H1 (cell line): Measurements from ENCODE around the gene GAMT. TPM values are rescaled to one million over a fixed set of nuclear protein-coding genes. Genes with fewer than 3 reads are reported as not detected.

Experiments used
- KDM1A ChIP-seq: fragments of 200-600, 300-600 bp; sonication (generic); IDR thresholded peaks from 2 replicates; pipeline ENCODE4 v1.7.1; 2016; ENCODE audit warnings: mild to moderate bottlenecking, low read length, borderline replicate concordance
- POLR2A ChIP-seq, 2 experiments: IDR thresholded peaks; 1 replicate in 1 of 2; 2 replicates in 1 of 2; pipeline ENCODE4 v1.6.1; 2011; ENCODE audit warnings: low read depth in 2 of 2, low read length in 2 of 2, mild to moderate bottlenecking in 2 of 2; ENCODE audit errors: control extremely low read depth in 1 of 2
- polyA plus RNA-seq, 7 experiments: library from polyadenylated mRNA; depleted of rRNA in 3 of 7; stranded (reverse) in 5 of 7; unstranded in 2 of 7; fragments of >200 nt in 5 of 7; fragments of 200-250 nt in 2 of 7; gene quantifications; 1 replicate in 5 of 7; 2 replicates in 1 of 7; 4 replicates in 1 of 7; pipeline versions ENCODE4 v1.2.1 to v1.2.3, GENCODE V29; 2011 to 2013; ENCODE audit warnings: missing spikeins in 2 of 7, mixed read lengths in 2 of 7
- total RNA-seq: library from RNA; stranded (reverse); fragmentation: NEBNext Ultra II Directional; extraction: Animal tissue kit (Norgen Biotek cat#: 25700); gene quantifications from 2 replicates; pipeline ENCODE4 v1.2.1, GENCODE V29; 2021
- TF ChIP-seq, protein P1 (sequence below): fragments of 300-600 bp; sonication (generic); IDR thresholded peaks from 2 replicates; pipeline ENCODE4 v1.7.1; 2012; ENCODE audit warnings: low read length, moderate library complexity, mild to moderate bottlenecking, inconsistent platforms; ENCODE audit not compliant: insufficient replicate concordance

GAMT gene
- total and polyA plus RNA-seq, 2 of the 8 experiments (the other 6 are each of a cell fraction or from before 2014, with no cell fraction given), result 17.2 to 35.6 TPM

GRCh38 chr19:1418496-1418775 is 17.1 kb upstream of the GAMT start (continued):
- TF ChIP-seq, protein P1, sequence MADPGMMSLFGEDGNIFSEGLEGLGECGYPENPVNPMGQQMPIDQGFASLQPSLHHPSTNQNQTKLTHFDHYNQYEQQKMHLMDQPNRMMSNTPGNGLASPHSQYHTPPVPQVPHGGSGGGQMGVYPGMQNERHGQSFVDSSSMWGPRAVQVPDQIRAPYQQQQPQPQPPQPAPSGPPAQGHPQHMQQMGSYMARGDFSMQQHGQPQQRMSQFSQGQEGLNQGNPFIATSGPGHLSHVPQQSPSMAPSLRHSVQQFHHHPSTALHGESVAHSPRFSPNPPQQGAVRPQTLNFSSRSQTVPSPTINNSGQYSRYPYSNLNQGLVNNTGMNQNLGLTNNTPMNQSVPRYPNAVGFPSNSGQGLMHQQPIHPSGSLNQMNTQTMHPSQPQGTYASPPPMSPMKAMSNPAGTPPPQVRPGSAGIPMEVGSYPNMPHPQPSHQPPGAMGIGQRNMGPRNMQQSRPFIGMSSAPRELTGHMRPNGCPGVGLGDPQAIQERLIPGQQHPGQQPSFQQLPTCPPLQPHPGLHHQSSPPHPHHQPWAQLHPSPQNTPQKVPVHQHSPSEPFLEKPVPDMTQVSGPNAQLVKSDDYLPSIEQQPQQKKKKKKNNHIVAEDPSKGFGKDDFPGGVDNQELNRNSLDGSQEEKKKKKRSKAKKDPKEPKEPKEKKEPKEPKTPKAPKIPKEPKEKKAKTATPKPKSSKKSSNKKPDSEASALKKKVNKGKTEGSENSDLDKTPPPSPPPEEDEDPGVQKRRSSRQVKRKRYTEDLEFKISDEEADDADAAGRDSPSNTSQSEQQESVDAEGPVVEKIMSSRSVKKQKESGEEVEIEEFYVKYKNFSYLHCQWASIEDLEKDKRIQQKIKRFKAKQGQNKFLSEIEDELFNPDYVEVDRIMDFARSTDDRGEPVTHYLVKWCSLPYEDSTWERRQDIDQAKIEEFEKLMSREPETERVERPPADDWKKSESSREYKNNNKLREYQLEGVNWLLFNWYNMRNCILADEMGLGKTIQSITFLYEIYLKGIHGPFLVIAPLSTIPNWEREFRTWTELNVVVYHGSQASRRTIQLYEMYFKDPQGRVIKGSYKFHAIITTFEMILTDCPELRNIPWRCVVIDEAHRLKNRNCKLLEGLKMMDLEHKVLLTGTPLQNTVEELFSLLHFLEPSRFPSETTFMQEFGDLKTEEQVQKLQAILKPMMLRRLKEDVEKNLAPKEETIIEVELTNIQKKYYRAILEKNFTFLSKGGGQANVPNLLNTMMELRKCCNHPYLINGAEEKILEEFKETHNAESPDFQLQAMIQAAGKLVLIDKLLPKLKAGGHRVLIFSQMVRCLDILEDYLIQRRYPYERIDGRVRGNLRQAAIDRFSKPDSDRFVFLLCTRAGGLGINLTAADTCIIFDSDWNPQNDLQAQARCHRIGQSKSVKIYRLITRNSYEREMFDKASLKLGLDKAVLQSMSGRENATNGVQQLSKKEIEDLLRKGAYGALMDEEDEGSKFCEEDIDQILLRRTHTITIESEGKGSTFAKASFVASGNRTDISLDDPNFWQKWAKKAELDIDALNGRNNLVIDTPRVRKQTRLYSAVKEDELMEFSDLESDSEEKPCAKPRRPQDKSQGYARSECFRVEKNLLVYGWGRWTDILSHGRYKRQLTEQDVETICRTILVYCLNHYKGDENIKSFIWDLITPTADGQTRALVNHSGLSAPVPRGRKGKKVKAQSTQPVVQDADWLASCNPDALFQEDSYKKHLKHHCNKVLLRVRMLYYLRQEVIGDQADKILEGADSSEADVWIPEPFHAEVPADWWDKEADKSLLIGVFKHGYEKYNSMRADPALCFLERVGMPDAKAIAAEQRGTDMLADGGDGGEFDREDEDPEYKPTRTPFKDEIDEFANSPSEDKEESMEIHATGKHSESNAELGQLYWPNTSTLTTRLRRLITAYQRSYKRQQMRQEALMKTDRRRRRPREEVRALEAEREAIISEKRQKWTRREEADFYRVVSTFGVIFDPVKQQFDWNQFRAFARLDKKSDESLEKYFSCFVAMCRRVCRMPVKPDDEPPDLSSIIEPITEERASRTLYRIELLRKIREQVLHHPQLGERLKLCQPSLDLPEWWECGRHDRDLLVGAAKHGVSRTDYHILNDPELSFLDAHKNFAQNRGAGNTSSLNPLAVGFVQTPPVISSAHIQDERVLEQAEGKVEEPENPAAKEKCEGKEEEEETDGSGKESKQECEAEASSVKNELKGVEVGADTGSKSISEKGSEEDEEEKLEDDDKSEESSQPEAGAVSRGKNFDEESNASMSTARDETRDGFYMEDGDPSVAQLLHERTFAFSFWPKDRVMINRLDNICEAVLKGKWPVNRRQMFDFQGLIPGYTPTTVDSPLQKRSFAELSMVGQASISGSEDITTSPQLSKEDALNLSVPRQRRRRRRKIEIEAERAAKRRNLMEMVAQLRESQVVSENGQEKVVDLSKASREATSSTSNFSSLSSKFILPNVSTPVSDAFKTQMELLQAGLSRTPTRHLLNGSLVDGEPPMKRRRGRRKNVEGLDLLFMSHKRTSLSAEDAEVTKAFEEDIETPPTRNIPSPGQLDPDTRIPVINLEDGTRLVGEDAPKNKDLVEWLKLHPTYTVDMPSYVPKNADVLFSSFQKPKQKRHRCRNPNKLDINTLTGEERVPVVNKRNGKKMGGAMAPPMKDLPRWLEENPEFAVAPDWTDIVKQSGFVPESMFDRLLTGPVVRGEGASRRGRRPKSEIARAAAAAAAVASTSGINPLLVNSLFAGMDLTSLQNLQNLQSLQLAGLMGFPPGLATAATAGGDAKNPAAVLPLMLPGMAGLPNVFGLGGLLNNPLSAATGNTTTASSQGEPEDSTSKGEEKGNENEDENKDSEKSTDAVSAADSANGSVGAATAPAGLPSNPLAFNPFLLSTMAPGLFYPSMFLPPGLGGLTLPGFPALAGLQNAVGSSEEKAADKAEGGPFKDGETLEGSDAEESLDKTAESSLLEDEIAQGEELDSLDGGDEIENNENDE, result no peak
- TF ChIP-seq POLR2A (IDR thresholded peaks at IDR 0.05; ENCODE audit: control extremely low read depth in 1 of 2, low read depth in 2 of 2, low read length in 2 of 2) (no peak), KDM1A (no peak)
